Measurements from ENCODE around the gene GATAD2A.
"Not testable (repeated sequence)": the region's sequence is repeated elsewhere in the genome, so short reads cannot be mapped to it uniquely, and the experiment has no call there.

Gene GATAD2A

DNA sequence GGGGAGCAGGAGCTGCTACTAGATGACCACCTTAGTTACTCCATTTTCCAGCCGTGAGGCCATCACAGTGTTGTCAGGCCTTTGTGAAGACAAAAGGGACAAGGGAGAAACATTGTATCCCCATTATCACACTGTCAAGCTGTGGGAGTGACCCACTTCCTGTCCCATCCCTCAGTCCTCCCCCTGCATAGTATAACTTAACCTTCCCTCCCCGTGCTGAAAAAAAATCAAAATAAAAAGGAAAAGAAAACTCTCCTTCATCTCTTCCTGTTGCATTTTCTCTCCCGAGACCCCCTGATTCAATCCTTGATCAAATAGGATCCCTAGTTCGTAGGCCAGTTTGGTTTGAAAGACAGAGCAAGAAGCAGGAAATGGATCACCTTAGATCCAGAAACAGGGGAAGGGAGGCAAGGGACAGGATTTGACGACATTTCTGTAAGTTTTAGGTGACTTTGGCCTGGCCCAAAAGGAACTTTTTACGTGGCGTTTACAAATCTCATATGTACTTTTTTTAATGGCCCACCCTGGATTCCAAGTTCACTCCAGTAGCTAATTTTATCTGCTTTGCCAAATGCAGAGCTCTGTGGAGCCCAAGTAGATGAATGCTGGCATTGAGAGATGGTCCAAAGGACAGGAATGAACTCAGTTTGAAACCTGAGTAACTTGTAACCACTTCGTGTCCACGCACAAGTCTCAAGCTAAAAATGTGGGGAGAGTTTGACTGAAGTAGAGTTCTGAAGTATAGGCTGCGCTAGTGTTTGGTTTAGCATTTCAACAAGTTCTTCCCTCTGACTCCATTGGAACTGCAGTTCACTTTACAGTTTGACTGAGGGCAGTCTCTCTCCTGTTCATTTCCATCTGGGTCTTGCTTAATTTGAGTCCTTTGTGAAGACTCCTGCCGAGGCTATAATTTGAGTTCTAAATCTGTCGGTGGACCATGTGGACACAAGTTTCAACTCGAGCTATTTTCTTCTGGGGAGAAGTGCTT lies 16.6 kb upstream of the GATAD2A start:
- DNase-seq (ENCODE audit: low spot score) = no peak

GRCh38 chr19:19389683-19390082 lies 15.8 kb upstream of the GATAD2A start:
- not testable (repeated sequence) for DNase-seq (ENCODE audit: low spot score)

DNA sequence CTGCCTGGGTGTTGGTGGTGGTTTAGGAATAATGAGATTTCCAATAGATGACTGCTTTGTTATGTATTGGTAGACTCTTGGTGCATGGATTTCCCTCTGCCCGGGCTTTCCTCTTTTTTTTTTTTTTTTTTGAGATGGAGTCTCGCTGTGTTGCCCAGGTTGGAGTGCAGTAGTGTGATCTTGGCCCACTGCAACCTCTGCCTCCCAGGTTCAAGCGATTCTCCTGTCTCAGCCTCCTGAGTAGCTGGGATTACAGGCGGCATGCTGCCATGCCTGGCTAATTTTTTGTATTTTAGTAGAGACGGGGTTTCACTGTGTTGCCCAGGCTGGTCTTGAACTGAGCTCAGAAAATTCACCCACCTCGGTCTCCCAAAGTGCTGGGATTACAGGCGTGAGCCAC lies 11.1 kb upstream of the GATAD2A start:
- not testable (repeated sequence) for DNase-seq (ENCODE audit: low spot score)

GRCh38 chr19:19399733-19400433 lies 5.6 kb upstream of the GATAD2A start:
- DNase-seq (ENCODE audit: low spot score) = no peak

DNA sequence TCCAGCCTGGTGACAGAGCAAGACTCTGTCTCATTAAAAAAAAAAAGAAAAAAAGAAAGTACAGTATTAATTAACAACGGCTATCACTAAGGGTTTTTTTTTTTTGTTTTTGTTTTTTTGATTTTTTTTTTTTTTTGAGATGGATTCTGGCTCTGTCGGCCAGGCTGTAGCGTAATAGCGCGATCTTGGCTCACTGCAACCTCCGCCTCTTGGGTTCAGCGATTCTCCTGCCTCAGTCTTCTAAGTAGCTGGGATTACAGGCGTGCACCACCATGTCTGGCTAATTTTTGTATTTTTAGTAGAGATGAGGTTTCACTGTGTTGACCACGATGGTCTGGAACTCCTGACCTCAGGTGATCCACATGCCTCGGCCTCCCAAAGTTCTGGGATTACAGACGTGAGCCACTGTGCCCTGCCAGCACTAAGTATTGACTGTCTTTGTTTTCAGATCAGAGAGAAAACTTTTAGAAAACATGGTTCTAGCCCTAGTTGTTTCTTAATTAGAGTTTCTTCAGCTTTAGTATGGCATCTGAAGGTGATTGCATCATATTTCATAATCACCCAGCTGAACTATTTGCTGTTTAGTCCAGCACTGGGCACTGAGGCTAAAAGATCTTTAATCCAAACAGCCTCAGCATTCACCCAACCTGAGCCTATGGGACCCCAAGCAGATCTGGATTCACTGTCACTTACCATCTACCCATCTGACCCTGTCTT lies 2.7 kb upstream of the GATAD2A start:
- no peak for DNase-seq (ENCODE audit: low spot score)

- no peak for DNase-seq (ENCODE audit: low spot score)
Observed at GRCh38 chr19:19403373-19403901, 2.0 kb upstream of the GATAD2A start.

DNA sequence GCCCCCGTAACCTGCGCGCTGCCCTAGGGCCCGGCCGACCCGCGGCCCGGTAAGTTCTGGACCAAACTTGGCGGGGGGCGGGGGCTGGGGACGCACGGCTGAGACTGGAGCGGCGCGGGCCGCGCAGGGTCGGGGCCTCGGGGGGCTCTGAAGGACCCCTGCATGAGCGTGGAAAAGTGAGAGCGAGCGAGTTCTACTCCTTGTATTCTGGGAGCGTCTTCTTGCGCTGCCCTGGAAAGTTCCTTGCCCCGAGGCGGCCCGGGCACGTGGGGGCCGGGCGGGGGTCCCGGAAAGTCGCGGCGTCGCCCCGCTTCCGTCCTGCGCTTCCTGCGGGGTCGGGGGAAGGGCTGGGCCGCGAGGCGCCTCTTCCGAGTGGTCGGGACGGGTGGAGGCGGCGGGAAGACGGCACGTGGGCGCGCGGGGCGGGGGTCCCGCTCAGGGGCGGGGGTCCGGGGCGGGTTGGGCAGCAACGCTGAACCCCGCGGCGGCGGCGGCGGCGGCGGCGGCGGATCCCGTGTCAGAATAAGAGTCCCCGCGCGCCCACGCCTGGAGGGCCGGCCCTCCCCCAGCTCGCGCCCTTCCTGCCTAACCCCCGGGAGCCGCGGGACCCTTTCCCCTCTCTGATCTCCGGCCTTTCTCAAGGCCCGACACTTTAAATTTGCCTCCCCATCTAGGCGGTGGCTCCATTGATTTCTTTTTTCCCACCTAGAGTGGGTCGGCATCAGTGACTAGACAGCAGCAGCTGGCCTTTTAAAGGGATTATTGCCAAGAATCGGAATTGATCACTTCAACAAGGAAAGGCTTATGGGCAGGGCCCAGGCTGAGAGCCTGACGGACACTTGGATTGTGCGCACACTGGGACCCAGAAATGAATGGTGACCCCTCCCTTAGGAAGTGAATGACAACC lies 749 bp downstream of the GATAD2A start:
- no peak for DNase-seq (ENCODE audit: low spot score)

DNA sequence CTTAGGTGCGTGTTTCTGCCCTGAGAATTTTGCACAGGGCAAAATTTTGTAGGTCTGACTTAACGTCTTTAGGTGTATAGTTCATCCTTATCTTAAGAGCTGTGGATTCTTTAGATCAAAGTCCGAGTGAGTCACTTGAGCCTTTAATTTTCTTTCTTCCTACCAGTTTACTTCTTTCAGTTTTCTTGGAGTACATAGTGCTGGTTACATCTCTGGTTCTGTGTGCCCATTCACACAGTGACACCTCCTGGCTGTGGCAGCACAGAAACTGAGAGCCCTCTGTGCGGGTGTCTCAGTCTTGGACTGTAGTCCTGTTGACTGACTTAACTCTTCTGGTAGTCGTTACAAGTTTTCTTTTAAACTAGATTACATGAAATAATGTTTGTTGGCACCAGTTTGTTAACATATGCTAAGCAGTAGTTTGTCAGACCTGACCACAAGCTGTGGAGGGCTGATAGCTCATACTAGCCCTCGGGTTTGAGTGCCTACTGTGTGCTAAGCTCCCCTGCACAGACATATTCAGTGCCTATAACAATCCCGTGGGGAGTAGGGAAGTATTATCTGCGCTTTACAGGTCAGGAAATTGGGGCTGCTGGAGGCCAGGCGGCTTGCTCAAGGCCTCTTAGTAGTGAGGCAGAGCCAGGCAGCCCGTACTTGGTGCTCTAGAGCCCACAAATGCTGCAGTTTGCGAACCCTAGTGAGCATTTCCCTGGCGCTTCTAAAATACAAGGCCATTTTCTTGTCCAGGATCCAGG lies 1.6 kb downstream of the GATAD2A start:
- no peak for DNase-seq (ENCODE audit: low spot score)

- no peak for DNase-seq (ENCODE audit: low spot score)
Observed at GRCh38 chr19:19407633-19407930, 2.1 kb downstream of the GATAD2A start.

GRCh38 chr19:19409205-19409604 lies 3.7 kb downstream of the GATAD2A start:
- no peak for DNase-seq (ENCODE audit: low spot score)

GRCh38 chr19:19409631-19410030 lies 4.2 kb downstream of the GATAD2A start:
- no peak for DNase-seq (ENCODE audit: low spot score)

- no peak for DNase-seq (ENCODE audit: low spot score)
Observed at GRCh38 chr19:19410553-19411550, 5.4 kb downstream of the GATAD2A start.

GRCh38 chr19:19416280-19416679 lies 10.8 kb downstream of the GATAD2A start:
- DNase-seq (ENCODE audit: low spot score) = no peak

DNA sequence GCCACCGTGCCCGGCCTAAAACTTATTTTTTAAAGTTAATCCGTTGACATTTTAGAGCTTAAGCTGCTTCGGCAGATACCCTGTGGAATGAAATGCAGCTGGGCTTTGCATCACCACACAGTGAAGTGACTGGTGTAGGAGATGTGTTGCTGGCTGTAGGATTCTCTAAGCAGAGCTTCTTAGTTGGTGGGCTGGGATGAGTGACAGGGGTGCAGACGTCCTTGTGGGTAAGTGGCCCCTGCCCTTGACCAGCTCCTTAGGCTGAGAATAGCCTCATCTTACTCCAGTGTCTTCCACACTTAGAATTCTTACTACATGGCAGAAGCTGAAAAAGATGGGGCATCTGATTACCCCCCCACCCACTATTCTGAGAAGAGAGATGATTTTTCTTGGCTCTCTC lies 11.6 kb downstream of the GATAD2A start:
- DNase-seq (ENCODE audit: low spot score) = no peak

- DNase-seq (ENCODE audit: low spot score) = no peak
Observed at GRCh38 chr19:19417628-19418245, 12.3 kb downstream of the GATAD2A start.

- no peak for DNase-seq (ENCODE audit: low spot score)
Observed at GRCh38 chr19:19418555-19419260, 13.2 kb downstream of the GATAD2A start.

DNA sequence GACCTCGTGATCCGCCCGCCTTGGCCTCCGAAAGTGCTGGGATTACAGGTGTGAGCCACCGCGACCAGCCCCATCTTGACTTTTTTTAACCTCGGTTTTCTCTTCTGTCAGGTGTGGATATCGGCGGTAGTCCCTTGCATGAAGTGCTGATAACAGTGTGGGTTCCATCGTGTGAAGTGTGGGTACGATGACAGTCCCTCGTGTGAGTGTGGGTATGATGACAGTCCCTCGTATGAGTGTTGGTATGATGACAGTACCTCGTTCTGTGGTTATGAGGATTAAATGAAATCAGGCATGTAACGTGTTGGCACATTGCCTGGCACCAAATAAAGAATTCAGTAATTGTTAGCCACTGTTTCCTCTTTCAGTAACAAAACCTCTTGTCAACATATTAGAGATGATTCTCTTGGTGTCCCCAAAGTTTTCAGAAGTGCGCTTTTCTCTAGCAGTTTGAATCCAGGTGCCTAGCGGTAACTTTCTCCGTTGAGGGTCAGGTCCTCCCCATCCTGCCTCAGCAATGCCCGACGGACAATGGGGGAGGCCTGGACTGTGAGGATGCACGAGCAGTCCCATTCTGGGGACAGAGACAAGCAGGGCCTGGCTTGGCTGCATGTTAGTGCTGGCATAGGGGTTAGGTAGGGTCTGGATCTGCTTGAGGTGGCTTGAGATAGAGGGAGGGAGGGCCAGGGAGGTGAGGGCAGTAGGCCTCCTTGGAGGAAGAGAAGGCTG lies 15.3 kb downstream of the GATAD2A start:
- no peak for DNase-seq (ENCODE audit: low spot score)

- DNase-seq (ENCODE audit: low spot score) = no peak
Observed at GRCh38 chr19:19421299-19421696, 15.8 kb downstream of the GATAD2A start.

Measured in HuH-7.5 (cell line).